HG03103 (cell line): ENCODE data around the gene ADGRL2.

Source experiments
- ATAC-seq: cut with Tn5 transposase; IDR thresholded peaks from one replicate; pipeline ENCODE4 v1.9.1; 2021; ENCODE audit warnings: low read depth; ENCODE audit not compliant: unreplicated experiment

Gene ADGRL2

DNA sequence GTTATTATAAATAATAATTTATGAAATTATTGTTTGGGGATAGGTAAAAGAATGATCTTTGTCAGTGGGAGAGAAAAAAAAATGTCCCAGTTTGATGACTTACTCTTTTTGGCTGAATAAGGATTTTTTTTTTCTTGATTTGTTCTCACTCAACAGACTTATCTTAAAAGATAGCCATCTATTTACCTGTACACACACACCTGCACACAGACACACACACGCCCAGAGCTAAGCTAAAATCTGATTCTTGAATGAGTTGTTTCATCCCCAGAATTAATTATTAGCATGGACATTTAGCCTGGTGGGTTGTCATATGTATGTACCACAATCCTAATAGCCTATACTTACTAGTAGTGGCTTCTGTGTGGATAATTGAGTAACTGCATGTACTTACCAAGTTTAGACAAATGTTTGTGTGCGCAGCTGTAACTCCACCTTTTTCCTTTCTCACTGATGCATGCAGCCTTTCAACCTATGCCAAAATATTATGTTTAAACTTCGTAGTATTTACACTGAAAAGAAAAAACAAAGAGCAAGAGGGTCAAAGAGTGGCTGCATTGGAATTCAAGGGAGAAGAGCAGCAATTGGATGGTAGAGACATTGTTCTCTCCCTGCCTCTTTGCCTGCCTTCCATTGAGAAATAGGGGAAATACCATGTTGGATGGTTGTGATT is 174.3 kb downstream of the ADGRL2 start:
- ATAC-seq = no peak

DNA sequence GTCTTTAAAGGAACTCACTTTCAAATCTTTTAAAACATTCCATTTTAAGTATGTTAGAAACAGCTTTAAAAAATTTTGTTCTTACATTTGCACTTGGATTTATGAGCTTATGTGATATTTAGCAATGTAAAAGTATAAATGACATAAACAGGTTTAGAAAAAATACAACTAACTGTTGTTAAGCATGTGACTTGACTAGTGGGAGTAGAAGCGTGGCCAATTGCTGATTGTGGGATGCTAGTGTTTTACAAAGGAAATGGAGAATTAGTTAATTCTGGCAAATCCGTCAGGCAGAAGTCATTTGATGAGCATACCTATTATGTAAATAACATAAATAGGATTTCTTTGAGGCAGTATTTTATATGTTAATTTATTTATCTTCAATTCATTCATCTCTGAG is 175.8 kb downstream of the ADGRL2 start:
- no peak for ATAC-seq

DNA sequence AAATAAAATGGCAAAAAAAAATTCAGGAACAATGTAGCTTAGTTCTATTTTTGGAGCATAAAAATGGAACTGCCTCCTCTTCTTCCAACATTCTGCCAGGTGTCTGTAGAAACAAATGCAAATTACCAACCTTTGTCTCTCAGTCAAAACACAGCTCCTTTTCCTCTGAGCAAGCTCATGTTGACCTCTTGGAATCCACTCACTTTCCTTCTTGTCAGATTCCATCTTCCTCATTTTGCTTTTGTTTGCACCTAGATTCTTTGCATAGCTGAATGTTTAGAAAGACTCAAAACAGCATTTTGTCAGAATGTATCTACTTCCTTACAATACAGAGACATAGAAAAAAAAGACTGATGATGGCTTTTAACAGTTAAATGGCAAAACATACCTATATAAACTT is 178.2 kb downstream of the ADGRL2 start:
- ATAC-seq = no peak

DNA sequence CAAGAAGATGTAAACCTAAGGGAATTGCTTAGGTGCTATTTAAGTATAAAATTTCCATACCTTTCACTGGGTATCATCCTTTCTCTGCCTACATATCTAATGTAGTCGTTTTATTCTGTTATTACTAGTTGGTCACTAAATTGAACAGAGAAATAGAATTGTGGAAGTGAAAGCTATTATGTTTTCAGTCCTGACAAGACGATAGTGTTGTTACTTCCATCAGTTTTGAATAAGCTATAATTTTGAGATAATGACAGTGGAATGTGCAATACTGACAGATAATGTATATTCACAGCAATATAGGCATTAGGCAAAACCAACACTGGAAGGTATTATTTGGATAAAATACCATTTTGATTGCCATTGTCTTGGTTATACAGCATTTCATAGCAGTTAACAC is 181.8 kb downstream of the ADGRL2 start:
- no peak for ATAC-seq

DNA sequence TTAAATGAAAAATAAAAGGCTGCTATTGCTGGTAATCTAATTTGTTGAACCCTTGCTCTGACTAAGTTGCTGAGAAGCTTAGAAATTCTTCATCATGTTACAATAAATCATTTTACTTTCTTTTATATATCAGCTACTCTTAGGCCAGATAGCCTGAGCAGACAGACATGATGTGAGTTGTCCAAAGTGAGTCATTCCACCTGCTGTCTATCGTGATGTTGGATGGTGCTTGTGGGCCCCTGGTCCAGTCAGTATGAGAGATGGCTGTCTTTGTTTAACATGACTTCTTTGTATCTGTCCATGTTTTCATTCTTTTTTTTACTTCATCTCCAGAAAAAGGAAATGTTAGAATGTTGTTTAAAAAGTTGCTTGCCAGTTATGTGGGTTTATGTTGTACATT is 188.8 kb downstream of the ADGRL2 start:
- no peak for ATAC-seq

DNA sequence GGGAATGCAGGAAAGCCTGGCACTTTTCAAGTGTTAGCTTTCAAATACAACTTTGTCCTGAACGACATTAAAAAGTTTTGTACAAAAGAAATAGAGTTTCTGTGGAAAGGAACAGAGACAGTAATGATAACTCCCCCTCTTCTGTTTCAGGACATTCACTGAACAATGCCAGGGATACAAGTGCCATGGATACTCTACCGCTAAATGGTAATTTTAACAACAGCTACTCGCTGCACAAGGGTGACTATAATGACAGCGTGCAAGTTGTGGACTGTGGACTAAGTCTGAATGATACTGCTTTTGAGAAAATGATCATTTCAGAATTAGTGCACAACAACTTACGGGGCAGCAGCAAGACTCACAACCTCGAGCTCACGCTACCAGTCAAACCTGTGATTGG is 189.5 kb downstream of the ADGRL2 start:
- ATAC-seq = no peak

DNA sequence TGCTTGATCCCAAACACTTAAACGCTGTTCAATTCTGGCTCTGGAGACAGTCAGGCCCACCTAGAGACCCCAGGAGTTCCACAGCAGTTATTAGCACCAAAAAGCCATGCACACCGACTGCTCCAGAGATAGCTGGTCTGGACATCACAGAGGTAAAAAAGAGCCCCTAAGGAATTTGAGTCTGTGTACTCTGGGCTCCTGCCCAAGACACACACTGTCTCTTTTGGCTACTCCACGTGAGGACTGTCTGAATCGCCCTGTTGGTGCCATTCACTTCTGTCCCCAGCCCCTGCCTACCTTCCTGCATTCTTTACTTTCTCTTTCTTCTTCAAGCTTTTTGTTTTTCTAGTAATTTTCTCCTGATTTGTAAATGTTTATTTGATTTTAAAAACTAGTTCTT is 197.4 kb downstream of the ADGRL2 start:
- no peak for ATAC-seq

DNA sequence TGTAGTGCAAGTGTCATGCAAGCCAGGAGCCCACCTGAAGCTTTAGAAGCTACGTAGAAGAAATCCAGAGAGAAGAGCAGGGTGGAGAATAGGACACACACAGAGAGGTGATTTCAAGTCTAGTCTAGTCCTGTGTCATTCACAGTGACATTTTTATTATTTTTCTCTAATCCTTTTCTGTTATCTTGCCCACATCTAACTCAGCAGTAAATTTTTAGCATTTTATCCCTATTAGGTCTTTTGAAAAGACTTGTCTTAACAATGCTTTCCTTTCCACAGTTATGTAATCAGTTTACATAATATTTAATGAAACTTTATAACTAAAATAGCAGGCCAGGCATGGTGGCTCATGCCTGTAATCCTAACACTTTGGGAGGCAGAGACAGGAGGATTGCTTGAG is 198.6 kb downstream of the ADGRL2 start:
- ATAC-seq = no peak

DNA sequence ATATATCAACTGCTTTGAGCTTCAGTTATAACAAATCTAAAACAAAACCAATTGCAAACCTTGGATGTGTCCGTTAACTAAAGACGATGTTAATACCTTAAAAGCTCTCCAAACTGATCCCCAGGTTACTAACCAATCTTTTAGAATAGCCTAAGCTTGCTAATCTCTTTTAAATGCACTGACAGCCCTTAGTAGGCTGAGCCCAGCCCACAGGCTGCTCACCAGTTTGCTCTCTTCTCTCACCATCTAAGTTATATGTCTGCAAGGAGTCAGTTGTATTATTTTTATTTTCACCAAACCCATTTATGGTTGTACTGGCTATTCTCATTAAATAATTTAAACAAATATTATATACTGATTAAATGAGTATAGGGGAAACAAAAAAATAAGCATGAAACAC is 199.5 kb downstream of the ADGRL2 start:
- ATAC-seq = no peak

DNA sequence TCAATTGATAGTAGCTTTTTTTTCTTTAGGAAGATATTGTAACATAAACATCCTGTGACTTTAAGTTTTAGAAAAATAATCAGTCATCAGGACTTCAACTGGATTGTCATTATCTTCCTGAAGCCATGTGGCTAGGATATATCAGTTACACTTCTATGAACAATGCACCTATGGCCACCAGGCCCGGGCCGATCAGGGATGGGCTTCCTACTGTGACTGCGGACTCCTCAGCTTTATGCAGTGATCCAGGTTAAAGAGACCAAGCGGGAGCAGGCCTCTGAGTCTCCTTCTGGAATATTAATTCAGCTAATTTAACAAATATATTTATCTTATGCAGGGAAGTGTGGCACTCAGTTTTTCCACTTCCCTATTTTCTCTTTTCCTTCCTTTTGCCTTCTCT is 200.6 kb downstream of the ADGRL2 start:
- ATAC-seq = no peak

DNA sequence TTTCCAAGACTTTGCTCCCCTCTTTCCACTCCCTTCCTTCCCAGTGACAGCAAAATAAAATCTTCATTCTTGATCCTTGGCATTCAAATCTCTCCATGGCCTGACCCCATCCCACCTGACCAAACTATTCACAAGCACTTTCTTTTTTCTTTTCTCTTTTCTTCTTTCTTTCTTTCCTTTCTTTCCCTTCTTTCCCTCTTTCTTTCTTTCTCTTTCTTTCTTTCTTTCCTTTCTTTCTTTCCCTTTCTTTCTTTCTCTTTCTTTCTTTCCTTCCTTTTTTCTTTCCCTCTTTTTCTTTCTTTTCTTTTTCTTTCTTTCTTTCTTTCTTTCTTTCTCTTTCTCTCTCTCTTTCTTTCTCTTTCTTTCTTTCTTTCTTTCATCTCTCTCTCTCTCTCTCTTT is 207.1 kb downstream of the ADGRL2 start:
- no peak for ATAC-seq

DNA sequence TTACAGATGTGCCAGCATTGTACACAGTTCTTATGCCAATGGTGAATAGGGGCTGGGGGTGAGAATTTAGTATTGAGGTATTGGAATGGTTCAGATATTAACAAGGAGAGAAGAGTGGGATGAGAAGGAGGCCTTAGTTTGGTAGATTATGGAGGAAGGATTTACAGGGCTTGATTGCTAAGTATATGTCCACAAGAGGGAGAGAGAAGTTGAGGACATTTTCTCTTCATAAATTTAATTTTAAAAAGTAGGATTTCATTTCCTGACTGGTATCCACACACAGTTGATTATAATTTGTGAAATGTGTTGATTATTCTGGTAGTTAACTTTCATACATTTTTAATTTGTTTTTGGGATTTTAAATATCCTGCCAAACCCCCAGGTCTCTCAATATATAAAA is 213.0 kb downstream of the ADGRL2 start:
- no peak for ATAC-seq

DNA sequence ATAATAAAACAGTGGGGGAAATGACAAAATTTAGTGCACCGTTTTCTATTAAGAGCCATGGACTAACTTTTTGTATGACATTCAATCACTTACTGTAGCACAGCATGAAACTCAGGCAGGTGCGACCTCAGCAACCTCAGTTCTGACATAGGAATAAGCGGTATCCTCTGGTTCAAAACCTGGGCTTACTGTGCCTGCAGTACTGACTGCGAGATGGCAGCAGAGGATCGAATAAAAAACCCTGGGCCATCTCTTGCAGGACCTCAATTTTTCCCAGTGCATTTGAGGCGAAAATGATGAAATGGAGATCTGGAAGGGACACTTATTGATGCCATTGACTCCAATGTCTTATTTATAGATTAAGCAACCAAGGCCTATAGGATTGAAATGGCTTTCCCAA is 214.7 kb downstream of the ADGRL2 start:
- no peak for ATAC-seq

DNA sequence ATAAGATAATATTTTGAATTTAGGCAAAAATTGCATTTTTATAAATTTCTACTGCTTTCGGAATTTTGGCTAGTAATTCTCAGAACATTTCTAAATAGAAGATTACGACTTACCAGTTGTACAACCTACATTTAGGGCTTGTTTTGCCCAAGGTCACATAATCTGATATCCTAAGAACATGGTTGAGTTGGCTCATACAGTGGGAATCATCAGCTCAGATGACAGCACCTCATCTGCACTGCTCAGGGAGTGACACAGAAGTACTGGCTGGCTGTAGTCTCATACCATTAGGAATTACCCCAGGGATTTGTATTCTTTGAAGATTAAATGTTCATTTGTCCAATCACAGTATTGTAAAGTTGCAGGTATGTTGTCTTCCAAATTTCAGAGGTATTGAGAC is 217.6 kb downstream of the ADGRL2 start:
- no peak for ATAC-seq

DNA sequence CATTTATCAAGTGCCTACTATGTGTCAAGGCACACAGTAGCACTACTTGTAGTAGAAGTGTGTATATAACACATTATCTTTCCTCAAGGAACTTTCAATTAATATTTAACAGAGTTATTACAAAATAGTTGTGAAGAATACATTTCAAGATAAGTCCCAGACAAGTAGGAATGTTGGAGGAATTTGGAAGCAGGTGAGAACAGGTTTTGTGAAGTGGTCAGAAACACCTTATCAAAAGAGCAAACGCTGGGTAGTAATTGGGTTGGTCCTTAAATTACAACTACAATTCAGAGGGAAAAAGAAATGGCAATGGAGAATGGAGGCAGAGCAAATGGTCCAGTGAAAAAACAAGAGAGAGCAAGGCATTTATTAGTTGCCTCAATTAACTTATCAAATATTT is 218.8 kb downstream of the ADGRL2 start:
- ATAC-seq = no peak

DNA sequence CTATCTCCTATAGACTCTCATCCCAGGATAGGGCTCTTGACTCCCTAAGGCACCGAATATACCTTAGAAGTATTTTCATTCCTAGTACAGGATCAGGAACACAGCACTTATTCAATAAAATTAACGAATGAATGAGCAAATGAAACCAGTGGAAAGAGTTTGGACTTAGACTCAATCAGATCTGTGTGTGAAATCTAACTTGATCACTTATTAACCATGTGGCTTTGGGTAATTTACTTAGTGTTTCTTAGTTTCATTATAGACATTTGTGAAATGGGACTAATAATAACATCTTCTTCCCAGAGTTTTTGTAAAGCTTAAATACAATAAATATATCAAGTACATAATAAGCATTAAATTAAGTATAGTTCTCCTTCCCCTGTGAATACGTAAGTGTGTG is 230.1 kb downstream of the ADGRL2 start:
- no peak for ATAC-seq

DNA sequence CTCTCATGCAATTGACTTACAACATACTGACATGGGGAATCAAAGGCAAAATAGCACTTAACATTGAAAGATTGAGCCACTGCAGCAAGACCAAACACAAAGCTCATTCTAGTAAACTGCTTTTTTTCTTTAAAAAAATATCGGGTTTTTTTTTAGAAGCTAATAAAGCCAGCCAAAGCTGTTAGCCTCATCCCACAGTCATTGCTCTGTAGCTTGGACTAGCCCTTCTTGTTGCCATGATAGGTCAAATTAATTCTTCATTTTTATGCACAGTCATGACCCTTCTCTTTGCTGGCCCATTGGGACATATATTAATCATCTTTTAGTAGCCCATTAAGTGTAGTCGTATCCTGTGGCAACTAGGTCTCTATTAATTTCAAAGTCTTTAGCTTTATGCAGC is 231.3 kb downstream of the ADGRL2 start:
- no peak for ATAC-seq

DNA sequence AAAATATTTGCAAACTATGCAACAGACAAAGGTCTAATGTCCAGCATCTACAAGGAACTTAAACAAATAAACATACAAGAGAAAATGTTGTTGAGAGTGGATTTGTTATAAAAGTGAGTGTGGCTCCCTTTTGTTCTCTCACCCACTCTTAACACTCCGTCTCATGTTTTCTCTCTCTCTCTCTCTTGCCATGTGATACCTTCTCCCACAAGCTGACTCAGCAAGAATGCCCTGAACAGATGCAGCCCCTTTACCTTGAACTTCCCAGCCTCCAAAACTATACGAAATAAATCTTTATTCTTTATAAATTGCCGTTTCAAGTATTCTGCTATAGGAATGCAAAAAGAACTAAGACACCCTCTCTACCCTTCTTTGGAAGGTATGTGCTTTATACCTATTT is 234.1 kb downstream of the ADGRL2 start:
- ATAC-seq = no peak
